ENCODE measurements around the gene TRAF2. TPM values are rescaled to one million over a fixed set of nuclear protein-coding genes. Genes with fewer than 3 reads are reported as not detected.

The TRAF2 gene
- total and polyA plus RNA-seq, 9 of the 15 experiments (the other 6 are each of a cell fraction or from before 2014, with no cell fraction given): 0.24 to 45.2 (median 18.0) TPM

- Histone ChIP-seq H3K27me3 (ENCODE audit: control insufficient read depth in 2 of 2, insufficient read depth in 2 of 2, low read length in 2 of 2) (no peaks in the 10 kb centered on the region), H3K27ac (ENCODE audit: extremely low read depth, low read depth, low read length) (peak overlapping the region; percentile 77), H3K9ac (ENCODE audit: insufficient read depth in 1 of 2, low read depth in 2 of 2, low read length in 2 of 2) (peak overlapping the region; percentile 73 to 96), H3K4me3 (peak overlapping the region; percentile 95), H2AFZ (ENCODE audit: low read depth, low read length) (peak overlapping the region; percentile 64; the same call in 1 of the 2 replicates), H4K20me1 (replicated peaks; ENCODE audit: control insufficient read depth, insufficient read depth, low read length) (peaks cover 9% of the 10 kb centered on the region; the same call in 1 of the 2 replicates), H3K4me2 (ENCODE audit: insufficient read depth, low read length) (peak overlapping the region; percentile 77), H3K9me1 (ENCODE audit: control insufficient read depth, insufficient read depth, low read length) (peaks cover 4% of the 10 kb centered on the region), H3K79me2 (ENCODE audit: control insufficient read depth, insufficient read depth, low read length) (peaks cover 43% of the 10 kb centered on the region), H3K4me1 (replicated peaks in 1 of 2; ENCODE audit: control insufficient read depth in 2 of 2, insufficient read depth in 2 of 2, low read length in 2 of 2) (peaks cover 5 to 32% of the 10 kb centered on the region in 2 experiments; a peak in 3 of 5 replicates), H3K36me3 (ENCODE audit: control insufficient read depth, insufficient read depth, low read length) (peaks cover 42% of the 10 kb centered on the region; the same call in 2 of the 3 replicates), H3K9me3 (replicated peaks; ENCODE audit: control insufficient read depth, insufficient read depth, low read depth, low read length) (no peaks in the 10 kb centered on the region; the same call in 1 of the 2 replicates)
- no TSS peak for BruUV-seq (replicated peaks)
- CTCF ChIA-PET (ENCODE audit: low intra/inter-chr PET ratio): no interaction called here
- POLR2A ChIA-PET: interaction anchor here (1.0 to 2.3 kb wide), 5 partner anchors 9 to 18 kb away, joined by 3 to 15 read pairs (median 4); no protein-coding TSS in a partner anchor
- WGBS (ENCODE audit: insufficient coverage, low coverage, missing lambda C conversion rate): 0% methylated on average over 2 of the region's 20 CpGs
- in situ Hi-C loops (cut with MboI) (no loop called here), intact Hi-C loops (cut with micrococcal nuclease) (no loop called here)
- FAIRE-seq: no peak
- peak; percentile 24 for ATAC-seq
- DNase-seq (ENCODE audit: extremely low read depth in 1 of 4, low spot score in 3 of 4): peak in 2 of 4 experiments; percentile 87 to 88
- TF ChIP-seq GTF2E2 (tag; IDR thresholded peaks at IDR 0.05) (peak; percentile 68; the same call in 1 of the 2 replicates), ZNF282 (CRISPR knock-in tag; IDR thresholded peaks at IDR 0.05) (0 out of 2 replicates have a peak, but pooled peaks have one; percentile 35), FOSL1 (tag; conservative IDR thresholded peaks at IDR 0.05) (no peak)
- TF ChIP-seq, protein P1, sequence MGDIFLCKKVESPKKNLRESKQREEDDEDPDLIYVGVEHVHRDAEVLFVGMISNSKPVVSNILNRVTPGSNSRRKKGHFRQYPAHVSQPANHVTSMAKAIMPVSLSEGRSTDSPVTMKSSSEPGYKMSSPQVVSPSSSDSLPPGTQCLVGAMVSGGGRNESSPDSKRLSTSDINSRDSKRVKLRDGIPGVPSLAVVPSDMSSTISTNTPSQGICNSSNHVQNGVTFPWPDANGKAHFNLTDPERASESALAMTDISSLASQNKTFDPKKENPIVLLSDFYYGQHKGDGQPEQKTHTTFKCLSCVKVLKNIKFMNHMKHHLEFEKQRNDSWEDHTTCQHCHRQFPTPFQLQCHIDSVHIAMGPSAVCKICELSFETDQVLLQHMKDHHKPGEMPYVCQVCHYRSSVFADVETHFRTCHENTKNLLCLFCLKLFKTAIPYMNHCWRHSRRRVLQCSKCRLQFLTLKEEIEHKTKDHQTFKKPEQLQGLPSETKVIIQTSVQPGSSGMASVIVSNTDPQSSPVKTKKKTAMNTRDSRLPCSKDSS (IDR thresholded peaks at IDR 0.05; ENCODE audit: low read depth, partially characterized antibody): no peak
- TF ChIP-seq, protein P2, sequence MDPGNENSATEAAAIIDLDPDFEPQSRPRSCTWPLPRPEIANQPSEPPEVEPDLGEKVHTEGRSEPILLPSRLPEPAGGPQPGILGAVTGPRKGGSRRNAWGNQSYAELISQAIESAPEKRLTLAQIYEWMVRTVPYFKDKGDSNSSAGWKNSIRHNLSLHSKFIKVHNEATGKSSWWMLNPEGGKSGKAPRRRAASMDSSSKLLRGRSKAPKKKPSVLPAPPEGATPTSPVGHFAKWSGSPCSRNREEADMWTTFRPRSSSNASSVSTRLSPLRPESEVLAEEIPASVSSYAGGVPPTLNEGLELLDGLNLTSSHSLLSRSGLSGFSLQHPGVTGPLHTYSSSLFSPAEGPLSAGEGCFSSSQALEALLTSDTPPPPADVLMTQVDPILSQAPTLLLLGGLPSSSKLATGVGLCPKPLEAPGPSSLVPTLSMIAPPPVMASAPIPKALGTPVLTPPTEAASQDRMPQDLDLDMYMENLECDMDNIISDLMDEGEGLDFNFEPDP (CRISPR knock-in tag; IDR thresholded peaks at IDR 0.05): no peak
Observed at GRCh38 chr9:136865768-136866103, 20.6 kb upstream of the TRAF2 start.
